Measurements from ENCODE around the gene ATG4C.

ATG4C gene

DNA sequence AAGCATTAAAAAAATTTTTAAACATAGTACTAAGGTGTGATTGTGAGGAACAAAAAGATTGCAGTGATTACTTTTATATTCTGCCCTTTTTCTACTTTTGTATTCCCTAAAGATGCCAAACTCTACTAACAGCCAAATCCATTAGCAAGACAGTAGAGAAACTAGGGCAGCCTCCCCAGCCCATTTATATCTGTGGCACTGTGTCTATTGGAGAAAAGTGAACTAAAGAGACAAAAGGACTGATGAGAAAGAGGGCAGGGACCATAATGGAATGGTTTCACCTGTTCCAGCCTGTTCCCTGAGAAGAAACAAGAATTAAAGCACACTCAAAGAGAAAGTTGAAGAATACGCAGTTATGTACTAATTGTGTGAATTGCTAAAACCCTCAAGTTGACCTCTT, 56.6 kb downstream of the ATG4C start:
- DNase-seq (ENCODE audit: low read depth): no peak

DNA sequence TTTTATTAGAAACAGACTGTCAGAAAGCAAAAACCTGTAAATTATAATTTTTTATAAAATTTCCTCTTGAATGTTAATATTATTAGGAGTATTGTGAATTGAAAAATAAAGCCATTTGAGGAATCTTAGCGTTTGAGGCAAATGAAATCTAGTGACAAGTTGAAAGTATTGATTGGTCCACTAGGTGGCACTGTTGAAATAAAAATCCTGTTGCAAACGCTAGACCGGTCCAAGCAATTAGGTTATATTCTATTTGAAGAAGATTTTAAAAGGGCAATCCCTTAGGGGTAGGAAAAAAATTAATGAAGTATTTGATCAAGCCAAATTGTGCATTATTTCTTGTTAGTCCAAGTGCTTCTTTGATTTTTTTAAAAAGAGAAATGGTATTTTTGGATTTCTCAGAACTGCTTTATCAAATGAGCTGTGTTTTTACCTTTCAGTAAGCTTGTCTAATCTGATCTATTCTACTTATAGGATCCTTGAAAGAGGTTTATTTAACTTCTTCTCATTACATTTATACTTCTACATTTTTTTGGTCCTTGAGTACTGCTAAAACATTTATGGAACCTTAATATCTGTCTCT, 57.7 kb downstream of the ATG4C start:
- no peak for DNase-seq (ENCODE audit: low read depth)

DNA sequence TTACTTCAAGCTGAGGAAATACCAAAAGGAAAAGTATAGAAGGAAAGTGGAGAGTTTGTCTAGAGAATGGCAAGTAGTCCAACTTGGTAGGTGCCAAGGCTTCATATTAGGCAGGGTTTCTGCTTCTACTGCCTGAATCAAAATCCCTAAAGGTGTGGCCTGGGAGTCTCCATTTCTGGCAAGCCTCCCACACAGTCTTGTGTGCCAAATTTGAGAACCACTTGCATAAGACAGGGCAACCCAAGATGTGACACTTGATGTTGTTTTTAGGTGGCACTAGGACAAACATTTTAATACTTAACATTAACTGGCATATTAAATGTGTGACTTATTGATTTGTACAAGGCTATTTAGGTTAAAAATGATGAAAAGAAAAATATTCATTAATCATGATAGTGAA, 60.1 kb downstream of the ATG4C start:
- DNase-seq (ENCODE audit: low read depth): no peak

DNA sequence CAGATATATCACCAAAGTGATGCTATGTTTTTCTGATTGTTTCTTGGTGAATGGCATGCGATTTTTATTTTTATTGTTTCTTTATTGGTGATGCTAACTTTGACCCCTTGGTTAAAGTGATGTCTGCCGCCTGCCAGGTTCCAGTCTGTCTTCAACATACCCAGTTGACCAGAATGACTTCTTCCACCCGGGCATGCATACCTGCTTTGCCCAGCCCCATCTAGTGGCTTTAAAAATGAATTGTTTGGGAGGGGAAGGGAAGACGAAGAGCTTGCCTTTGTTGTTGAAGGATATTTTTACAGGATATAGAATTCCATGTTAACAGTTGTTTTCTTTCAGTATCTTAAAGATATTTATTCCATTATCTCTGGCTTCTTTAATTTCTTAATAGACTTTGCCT, 65.1 kb downstream of the ATG4C start:
- DNase-seq (ENCODE audit: low read depth): no peak

DNA sequence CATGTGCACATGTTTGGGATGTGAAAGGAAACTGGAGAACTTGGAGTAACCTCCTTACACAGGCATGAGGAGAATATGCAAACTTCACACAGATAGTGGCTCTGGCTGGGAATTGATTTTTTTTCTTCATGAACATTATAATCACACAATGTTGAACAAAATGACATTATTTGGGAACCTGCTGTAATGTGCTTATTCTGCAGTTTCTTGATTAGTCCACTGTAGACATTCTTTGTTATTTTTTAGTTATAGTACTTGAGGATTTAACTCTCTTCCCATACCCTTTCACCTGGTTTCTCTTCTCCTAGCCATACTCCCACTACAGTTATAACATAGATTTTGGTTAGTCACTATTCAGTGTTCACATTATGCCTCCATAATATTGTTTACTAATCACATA, 68.3 kb downstream of the ATG4C start:
- no peak for DNase-seq (ENCODE audit: low read depth)

DNA sequence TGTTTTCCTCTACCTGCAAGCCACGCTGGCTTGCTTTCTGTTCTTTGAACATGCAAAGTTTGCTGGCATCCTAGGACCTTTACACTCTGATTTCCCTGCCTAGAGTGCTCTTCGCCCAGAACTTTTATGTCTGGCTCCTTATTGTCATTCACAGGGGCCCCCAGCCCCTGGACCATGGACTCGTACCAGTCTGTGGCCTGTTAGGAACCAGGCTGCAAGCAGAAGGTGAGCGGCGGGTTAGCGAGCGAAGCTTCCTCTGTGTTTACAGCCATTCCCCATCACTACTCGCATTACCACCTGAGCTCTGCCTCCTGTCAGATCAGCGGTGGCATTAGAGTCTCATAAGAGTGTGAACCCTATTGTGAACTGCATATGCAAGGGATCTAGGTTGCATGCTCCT, 73.0 kb downstream of the ATG4C start:
- DNase-seq (ENCODE audit: low read depth): no peak

DNA sequence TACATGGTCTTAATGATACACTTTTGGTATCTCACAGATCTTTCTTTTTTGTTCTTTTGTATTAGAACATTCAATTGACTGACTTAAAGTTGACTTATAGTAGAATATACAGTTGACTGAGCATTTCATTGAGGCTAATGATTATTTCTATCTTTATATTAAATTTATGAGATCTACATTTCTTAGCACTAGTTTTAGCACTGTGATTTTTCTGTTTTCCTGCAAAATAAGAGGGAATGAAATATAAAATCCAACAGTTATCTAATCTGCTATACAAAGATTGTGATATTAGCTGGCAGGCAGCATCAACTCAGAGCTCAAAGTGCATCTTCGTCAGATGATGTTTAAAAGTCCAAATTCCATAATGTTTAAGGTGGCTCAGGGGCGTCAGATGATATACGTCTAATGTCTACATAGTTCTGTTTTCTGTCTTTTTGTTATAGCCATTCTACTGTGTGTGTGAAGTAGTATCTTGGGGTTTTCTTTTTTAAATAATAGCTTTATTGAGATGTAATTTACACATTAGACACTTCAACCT, 85.4 kb downstream of the ATG4C start:
- DNase-seq (ENCODE audit: low read depth): no peak

DNA sequence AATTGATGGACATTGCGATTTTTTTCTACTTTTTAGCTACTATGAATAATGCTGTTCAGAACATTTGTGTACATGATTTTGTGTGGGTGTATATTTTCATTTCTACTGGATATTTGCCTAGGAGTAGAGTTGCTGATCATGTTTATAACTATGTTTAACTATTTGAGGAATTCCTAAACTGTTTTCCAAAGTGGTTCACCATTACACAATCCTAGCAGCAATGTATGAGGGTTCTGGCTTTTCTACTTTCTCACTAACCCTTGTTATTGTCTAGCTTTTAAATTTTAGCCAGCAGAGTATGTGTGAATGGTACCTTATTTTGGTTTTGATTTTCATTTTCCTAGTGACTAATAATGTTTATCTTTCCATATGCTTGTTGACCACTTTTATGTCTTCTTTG, 86.2 kb downstream of the ATG4C start:
- no peak for DNase-seq (ENCODE audit: low read depth)

DNA sequence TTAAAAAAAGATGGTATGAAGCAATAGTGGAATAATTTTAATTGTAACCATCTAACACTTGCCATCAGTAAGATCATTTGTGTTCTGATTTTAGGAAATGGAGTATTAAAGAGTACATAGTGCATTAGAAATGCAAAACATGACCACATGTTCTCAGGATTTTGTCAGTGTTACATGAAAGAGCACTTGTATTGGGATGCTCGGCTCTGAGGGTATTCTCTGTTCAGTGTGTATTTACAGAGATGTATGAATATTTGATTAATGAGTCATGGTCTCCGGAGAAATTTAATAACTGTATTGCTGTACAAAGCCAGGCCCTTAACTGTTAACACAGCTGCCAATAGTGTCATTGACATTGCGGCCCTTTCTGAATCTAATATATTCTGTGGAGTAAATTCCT, 91.7 kb downstream of the ATG4C start:
- DNase-seq (ENCODE audit: low read depth): no peak

DNA sequence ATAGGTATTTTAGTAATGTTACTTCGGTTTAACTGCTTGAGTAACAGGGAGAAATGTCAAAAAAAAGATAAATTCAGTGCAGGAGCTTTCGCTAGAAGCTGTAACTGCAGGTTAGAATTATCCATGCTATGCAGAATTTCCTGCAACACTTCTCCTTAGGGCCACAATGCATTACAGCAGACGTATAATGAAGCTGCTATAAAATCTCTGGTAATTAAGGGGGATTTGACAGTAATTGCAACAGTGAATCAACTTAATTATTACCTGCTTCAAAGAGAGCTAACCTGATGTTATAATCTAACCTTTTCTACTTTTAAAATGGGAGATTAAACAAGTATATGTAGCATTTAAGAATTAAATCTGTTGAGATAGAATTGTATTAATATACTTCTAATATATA, 92.6 kb downstream of the ATG4C start:
- no peak for DNase-seq (ENCODE audit: low read depth)

DNA sequence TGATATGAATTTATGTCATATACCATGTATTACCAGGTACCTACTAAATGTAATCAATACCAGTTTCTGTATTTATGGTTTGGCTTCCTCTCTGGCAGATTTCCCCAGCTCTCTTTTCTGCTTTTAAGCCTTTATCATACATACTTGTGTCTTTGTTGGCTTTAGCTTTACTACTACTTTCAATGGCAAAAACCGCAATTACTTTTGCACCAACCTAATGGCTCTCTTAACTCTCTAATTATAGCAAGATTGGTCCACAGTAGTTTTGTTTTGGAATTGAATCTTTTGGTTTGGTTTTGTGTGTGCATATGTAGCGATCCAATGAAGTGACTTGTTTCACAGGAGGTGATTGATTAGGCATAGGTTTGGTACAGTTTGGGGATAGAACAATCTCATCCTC, 93.6 kb downstream of the ATG4C start:
- DNase-seq (ENCODE audit: low read depth): no peak

DNA sequence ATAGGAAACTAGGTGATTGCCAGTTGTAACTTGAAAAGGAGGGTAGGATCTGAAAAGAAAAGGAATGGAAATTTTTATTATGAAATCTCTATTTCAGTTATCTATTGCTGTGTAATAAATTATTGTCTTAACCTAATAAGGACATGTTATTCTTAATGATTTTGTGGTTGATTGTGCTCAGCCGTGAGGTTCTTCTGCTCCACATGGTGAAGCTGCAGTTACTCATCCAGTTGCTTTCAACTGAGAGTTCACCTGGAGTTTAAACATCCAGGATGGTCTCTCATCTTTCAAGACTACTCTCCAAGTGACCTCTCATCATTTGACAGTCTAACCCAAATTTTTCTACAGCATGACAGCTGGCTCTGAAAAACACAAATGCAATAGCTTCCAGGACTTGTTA, 96.0 kb downstream of the ATG4C start:
- no peak for DNase-seq (ENCODE audit: low read depth)

DNA sequence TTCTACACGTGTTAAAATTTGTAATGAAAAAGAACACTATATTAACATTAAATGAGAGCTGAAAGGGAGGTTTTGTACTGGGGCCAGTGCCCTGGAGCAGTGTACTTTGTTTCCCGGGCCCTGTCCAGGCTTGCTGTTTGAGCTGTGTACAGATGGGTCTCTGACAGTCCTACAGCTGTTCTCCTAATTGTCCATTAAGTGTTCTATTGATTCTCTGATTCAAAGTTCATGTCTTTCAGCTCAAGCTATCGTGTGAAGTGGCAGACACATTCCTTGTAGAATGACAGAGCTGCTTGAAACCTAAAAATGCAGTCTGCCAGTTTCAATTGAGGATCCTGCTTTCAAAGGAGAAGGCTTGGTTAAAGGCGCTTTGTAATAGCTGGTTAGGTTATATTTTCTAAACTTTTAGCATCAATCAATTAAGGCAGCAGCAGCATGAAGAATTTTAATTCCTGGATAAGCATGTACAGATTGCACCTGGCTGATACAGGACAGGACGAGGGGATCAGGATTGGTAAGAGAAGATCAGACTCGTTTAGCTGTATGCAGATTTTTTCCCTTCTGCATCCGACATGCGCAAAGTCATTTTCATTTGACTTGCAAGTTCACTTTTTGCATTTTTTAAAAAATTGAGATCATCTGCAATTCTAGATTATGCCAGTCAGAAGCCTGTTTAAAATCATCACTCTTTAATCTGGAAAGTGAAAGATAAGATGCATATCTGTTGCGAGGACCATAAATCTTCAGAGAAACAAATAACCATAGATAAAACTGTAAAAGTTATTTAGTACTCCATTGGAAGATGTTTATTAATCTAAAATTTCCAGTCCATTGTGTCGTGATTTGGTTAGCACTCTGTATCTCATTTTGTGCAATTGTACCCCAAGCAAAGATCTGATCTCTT, 98.5 kb downstream of the ATG4C start:
- DNase-seq (ENCODE audit: low read depth): no peak

DNA sequence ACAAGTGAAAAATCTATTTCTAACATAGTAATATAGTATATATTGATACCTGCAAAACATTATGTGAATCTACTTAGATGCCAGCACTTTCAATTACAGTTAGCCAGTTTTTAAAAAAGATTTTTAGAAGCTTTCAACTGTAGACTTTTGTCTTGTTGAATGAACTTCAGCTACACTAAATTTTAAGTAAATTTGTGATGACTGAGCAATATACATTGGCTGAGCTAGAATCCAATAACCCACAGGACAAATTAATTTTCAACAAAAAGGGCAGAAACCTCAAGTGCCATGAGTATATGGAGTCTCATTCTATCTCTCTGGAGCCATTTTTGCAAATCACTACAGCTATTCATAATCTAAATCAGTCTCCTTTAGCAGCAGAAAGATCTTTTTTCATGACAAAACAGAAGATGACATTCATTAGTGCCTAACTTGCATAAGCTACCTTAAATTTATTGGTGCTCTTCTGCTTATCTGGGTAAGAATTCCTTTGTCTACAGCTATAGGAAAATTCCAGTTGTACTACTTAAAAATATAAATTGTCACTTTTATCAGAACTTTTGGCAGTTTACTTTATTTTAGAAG, 100.3 kb downstream of the ATG4C start:
- DNase-seq (ENCODE audit: low read depth): no peak

DNA sequence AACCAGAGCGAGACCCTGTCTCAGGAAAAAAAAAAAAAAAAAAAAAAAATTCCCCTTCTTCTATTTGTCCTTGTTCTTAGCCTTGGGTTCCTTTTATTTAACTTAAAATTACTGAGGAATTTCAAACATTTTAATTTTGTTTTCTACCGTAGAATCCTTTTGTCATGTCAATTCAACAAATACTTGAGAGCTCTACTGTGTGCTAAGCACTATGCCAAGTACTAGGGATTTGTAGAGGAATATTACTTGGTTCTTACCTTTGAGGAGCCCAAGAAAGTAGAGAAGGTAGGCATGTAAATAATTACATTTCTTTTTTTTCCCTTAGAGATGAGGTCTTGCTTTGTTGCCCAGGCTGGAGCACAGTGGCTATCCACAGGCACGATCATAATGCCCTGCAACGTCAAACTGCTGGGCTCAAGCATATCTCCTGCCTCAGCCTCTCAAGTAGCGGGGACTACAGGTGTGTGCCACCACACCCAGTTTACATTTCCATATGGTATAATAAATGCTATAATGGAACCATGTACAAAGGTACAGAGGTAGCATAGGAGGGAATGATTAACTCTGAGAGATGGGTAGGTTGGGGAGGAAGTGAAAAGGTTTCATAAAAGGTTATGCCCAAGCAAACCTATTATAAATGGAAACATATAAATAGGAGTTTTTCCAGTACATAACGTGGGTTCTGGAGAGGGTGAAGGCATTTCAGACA, 104.0 kb downstream of the ATG4C start:
- no peak for DNase-seq (ENCODE audit: low read depth)

DNA sequence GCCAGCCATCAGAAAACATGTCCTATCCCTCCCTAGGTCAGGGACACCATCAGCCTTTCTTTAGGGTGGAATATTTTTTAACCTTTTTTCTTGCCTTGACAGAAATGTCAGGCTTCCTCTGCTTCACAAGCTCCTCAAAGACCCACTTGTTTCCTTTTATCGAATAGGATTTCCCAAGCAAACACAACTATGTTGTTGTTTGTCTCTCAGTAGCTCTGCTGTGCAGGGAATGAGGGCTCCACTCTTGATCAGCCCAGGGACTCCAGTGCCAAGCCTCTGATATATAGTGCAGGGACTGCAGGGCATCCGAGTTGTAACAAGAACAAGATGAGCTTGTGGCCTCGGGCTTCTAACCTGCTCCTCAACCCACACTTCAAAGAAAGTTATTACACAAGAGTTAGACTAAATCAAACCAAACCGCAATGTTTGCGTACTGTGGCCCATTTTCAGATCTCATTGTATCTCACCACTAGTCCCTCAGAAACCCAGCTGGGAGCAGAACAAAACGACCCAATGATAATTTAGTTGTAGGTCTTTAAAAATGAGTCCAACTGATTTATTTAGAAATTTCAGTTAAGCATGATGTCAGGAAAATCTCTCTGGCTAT, 108.1 kb downstream of the ATG4C start:
- no peak for DNase-seq (ENCODE audit: low read depth)

DNA sequence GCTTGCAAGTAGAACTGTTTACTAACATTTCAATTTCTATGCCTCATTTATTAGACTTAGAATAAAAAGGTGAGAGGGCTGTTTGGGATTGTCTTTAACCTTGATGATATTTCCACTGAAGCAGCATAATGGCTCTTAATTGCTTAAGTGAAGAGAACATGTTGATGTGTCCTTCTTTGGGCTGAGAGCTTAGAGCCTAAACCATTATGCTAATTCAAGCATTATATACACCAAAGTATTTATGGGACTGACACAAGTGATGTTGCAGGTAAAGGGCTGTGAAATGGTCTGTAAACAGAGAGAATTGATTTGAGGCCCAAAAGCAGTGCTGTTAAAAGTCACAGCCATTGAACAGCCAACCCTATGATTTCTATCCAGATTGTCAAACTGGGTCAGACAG, 113.9 kb downstream of the ATG4C start:
- no peak for DNase-seq (ENCODE audit: low read depth)

DNA sequence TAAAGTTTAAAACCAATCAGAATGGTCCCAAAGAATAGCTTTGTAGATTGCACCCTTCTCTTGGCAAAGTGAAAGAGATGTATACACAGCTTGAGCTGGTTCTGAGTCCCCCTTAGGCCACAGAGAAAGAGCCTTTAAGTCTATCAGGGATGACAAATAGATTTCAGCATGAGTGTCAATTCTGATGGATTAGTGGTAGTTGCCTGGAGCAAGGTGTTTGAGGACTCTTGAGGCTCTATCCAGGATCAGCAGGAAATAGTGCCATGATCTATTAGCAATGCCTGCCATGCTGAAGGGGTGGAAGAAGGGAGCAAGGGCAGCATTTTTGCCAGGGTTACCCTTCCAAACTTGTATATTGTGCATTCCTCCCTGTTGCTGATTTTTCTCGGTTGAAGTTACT, 116.6 kb downstream of the ATG4C start:
- no peak for DNase-seq (ENCODE audit: low read depth)

DNA sequence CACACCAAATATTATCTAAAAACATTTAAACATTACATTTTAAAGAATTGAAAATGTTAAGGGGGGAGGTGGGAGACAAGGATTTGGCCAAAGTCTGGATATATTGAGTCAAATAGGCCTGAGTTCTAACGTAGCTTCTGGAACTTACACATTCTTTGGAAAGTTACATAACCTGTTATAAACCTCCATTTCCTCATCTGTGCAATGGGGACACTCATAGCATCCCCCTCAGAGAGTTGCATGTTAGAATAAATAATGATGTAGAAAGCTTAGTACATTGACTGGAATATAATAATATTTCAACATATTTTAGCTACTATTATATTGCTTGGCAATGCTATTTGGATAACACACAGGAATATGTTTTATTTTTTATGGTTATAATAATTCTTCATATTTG, 117.7 kb downstream of the ATG4C start:
- DNase-seq (ENCODE audit: low read depth): no peak

DNA sequence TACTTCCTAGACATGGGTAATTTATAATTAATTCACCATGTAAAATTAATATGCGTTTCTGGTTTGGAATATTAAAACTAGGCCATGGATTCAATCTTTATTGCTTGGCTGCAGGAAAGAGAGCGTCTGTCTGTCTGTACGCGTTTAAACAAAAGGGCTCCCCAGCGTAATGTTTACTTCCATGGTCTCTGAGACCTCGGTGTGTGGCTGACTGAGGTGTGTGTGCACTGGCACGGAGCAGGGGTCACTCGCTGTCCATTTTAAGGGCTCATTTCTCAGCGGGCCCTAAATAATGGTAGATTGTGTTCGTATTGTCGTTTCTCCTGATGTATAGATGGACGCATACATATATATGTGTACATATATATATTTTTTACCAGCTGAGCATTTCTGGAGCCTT, 119.6 kb downstream of the ATG4C start:
- DNase-seq (ENCODE audit: low read depth): no peak

DNA sequence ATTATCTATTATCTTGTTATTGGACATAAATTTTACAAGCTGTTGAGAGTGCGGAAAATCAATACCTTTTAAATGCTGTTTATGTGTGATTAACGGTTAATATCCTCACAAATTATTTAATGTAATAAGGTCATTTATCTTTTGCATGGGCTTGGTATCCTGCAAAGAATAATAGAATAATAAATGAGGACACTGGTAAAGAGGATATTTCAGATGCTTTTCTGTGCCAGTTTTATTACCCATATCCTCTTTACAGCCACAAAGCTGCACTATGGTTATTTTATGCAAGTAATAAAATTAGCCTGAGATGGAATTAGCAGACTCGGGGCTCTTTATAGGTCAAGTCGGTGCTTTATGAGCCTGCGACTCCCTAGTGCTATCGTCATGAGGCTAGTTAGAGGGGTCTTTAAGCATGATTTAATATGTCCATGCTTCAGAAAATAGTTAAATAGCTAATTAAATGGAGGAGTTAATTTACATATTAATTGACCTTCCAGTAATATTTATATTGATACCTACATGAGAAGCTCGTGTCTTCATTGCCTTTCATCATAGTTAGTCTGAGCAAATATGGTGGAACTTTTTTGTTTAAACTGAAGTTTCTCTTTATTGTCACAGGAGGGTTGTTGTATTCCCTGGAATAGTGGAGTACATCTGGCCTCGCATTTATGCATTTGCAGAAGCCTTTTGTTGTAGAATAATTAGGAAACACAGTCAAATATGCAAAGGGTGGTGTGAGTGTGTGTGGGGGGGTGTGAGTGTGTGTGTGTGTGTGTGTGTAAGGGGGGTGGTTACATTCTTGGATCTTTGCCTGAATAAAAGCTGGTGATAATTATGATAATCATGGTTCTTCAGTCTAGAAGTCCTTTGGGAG, 120.3 kb downstream of the ATG4C start:
- DNase-seq (ENCODE audit: low read depth): no peak

Measured in activated T-cell treated with anti-CD3 and anti-CD28 coated beads for 1 hour (primary cell).